ENCODE measurements around the gene TIAM2.
"Not testable (repeated sequence)": the region's sequence is repeated elsewhere in the genome, so short reads cannot be mapped to it uniquely, and the experiment has no call there.

The TIAM2 gene

DNA sequence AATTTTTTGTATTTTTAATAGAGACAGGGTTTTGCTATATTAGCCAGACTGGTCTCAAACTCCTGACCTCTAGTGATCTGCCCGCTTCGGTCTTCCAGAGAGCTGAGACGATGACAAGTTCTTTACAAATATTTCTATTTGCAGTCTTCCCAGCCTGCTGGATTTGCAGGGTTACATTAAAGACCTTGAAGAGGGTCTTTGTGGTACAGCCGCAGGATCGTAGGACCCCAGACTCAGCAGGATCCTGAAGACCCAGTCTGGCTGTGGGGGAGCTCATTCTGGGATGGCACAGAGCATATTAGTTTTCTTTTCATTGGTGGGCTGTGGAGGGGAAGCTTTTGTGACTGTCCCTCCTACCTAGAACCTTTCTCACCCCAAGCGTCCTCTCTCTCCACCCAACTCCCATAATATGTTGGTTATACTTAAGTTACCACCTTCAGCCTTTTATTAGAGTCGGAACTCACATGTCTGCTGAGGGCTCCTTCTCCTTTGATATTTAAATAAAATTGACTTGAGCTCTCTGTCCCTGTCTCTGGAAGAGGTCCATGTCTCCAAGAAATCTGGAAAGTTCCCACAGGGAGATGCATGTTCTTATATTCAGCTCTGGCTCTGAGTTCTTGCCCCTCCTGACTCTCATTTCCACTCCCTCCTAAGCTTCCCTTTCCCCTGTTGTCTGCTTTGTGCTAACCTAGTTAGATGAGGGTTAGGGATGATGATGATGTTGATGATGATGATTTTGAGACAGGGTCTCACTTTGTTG, 72.0 kb downstream of the TIAM2 start:
- no peak for DNase-seq

DNA sequence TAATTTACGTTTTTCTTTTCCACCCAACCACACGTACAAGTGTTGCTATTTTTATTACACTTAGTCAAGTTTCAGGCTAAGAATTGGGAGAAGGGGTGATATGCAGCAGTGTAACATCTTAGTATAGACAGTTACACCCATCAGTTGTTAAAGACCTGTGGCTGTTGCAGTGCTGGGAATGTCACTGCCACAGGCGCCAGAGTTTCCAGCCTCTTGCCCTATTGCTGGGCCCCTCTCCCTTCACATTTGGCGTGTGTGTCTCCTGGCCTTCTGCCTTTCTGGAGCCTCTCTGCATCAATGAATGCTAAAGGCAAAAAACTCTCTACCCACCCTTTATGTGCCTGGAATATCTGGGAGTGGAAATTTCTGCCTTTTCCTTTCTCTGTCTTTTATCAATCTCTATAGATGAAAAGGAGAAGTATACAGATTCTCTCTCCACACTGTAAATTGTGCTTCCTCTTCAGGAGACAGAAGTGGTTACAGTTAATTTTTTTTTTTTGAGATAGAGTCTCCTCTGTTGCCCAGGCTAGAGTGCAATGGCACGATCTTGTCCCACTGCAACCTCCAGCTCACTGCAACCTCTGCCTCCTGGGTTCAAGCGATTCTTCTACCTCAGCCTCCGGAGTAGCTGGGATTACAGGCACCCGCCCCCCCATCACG, 73.0 kb downstream of the TIAM2 start:
- DNase-seq = no peak

DNA sequence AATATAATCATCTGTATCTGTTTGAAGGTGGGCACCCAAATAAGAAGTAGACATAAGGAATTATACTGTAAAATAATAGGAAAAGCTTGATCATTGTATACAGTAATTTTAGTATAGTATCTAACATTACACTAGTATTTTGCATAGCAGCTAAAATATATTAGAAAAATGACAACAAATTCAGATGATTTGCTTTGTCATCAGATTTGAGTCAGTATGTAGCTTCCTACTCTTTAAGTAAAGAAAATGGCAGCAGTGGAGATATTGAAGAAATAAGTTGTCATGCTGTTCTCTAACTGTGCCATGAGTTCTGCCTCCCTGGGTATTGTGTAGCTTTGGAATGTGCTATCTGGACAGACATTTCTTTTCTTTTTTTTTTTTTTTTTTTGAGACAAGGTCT, 74.4 kb downstream of the TIAM2 start:
- DNase-seq = no peak

DNA sequence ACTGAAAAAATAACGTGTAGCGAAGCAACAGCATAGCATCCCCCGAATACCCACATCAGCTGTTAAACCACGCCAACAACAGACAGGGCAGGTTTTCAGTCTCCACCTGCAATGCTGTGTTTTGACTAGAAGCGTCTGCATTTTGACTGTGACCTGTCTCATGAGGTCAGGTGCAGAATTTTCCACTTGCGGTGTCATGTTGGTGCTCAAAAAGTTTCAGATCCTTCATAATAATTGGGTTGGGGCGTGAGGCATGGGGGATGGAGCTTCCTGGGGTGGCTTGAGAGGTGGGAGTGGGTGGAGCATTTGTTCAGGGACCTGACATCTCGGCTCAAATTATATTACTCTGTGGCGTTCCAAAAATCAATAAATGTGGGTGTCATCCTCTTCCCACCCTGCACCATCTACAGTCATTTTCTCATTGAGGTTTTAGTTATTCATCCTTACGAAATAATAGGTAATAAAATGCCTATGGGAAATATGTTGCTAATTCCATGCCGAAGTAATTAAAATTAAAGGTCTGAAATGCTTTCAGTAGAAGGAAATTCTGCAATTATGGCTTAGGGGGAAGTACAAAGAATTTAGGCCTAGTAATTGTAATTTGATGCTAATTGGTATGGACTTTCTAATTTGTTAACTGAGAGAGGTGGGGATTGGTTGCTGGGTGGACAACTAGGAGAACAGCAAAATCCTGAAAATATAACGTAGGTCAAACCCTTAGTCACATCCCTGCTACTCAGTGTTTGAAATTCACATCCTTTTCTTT, 81.0 kb downstream of the TIAM2 start:
- DNase-seq = no peak

DNA sequence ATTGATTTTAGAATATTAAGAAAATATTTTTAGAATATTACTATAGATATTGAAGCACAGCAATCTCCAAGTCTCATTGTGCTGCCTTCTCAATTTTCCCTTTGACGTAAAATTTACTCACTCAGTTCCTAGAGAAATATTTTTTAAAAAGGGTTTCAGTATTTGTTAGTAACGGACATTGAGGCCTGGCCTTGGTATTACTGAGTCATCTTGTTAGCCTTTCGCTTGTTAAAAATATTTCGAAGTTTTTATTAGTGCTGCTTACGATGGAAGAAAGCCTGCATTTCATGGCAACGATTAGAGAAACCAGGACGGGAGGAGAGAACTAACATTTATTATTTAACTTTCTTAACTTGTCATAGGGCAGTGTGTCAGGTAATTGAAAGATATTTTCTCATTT, 82.2 kb downstream of the TIAM2 start:
- DNase-seq = no peak

DNA sequence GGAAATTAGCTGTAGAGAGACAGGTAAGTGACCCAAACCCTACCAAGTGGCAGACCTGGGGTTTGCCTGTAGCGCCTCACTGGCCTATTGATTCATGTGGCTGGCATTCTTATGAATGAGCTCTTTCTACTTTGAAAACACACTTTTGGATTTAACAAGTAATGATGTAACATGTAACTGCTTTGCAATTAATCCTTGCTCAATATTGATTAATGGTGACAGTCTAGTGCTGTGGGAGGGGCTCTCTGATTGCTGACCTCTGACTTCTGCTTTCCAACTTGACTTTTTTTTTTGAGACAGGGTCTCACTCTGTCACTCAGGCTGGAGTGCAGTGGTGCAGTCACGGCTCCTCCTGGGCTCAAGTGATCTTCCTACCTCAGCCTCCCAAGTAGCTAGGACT, 82.7 kb downstream of the TIAM2 start:
- DNase-seq = peak; percentile 20

DNA sequence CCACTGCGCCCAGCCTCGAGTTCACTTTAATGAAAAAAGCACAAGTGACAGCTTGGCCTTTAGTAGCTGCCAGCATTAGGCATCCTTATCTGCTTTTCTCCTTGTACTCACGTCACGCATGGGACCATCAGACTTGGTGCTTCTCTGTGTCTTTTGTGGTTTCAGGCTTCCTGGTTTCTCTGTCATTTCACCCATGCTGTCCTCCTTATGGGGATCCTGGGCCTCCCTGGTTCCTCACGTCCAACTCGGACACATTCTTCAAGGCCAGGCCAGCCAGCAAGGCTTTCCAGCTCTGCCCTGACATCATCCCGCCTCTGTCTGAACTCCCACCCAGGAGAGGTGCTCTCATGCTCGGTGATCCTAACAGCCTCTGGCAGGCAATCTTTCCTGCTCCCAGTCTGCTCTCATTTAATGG, 83.2 kb downstream of the TIAM2 start:
- peak; percentile 38 for DNase-seq

DNA sequence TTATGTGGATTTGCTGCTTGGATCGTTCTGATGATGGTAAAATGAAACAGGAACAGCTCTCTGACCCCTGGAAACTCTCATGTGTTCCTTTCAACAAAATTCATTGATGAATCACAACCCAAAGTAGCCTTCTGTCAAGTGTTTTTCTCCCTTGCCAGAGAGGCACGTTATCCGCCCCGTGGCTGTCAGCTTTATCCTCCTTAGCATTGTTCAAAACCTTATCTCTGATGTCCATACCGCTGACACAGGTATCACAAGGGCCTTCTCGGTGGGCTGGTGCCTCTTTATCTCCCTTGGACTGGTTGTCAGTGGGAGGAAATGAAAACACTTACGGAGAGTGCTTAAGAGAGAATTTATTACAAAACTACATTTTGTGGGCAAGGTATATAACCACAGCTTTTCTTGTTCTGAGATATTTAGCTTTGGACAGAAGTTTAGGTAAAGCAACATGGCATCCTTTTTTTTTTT, 84.9 kb downstream of the TIAM2 start:
- no peak for DNase-seq

DNA sequence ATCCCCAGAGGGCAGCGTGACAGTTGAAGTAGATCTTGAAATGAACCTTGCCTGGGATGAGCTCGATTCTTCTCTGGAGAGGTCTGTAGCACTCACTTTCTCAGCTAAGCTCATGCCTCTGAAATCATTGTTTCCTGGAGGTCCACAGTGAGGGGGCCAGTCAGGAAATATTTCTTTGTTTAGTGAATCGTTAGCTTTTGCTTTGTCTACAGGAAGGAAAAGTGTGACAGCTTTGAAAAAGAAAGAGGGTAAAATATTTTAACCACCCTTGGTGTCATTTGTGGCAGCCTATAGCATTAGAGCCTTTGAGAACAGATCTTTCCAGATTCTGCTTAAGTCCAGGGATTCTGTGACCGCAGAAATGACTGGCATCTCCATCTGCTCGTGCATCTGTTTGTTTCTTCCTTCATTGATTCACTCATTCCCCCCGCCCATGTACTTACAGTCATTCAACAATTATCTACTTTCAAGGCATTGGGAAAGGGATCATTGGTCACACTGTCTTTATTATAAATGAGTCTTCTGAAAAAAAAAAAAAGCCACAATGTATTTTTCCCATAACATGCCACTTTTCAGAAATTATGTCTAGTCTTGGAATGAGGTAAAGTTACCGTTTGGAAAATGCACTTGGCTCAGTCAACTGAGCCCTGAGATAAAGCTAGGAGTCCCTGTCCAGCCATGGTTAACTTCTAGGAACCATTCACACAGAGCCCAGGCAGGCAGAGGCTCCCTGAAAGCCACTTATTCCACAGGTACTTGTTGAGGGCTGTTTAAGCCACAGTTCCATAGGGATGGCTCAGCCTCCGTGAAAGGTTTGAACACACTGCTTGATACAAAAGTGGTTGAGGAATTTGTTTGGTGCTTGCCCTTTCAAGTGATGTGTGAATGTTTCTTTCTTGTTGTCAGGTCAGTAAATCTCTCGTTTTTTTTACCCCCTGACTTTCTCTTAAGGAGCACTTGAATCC, 86.0 kb downstream of the TIAM2 start:
- DNase-seq = peak; percentile 78

DNA sequence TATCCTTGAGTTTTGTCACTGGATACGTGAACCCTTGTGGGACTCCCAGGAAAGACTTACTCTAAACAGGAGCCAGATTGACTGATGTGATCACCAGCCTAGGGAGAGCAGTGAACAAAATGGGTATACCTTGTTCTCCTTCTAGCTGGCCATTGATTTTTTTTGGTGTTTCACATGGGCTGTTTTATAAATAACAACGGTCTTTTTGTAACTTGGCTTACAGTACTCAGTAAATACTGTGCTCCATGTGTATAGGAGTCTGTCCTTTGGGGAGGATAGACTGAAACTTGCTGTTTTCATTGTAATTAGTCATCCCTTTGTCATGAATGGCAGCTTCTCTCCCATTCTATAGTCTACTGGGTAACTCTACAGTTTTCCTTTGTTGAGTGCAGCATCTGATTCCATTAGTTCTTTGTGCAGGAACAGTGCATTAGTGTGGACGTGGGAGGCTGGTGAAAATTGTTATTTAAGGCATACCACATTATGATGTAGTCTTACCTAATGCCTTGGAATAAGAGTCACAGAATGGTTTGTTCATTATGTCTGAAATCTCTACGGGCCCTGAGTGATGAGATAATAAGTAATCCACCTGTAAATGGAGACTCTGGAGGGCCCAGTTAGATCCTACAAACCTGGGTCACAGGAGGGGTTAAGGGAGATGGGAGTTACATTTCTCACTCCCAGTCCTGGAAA, 89.5 kb downstream of the TIAM2 start:
- no peak for DNase-seq

DNA sequence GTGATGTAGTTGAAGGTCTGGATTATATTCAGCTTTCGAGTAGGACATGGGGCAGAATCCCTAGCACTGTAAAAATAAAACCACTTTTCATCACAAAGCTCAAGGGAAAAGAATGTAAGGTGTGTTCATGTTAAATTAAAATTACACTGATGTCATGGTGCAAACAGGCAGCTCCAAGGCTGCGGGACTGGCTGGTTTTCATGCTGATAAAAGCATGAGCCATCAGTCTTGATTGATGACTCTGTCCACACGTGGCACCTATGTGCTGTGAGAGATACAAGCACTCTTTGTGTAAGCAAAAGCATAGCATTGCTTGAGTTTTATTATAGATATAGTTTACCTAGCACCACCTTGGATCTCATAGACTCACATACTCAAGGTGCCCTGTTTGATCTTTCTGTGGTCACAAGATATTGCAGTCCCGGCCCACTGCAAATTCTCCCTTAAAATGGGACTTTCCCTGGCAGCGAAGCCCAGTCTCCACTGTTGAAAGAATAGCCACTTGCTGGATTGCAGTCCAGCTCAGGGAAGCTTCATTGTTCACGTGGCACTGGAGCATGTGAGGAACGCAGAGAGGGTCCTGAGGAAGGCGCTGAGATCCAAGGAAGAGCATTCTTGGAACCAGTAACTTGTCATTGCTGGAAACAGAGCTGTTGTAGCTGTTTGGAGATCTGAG, 90.6 kb downstream of the TIAM2 start:
- no peak for DNase-seq

DNA sequence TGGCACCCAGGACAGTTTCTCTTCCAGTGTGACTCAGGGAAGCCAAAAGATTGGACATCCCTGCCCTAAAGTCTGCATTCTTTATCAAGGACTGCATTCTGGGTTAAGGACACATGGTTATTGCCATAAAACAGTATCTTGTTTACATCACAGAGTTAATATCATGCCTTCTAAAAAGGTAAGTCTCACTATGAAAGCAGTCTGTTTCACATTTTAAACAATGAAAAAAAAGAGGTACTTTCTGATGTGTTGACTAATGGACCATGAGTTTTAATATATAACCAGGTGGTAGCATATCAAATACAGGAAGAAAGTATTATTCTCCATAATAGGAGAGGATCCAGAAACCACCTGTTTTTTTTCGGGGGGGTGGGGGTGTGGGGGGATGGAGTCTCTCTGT, 93.7 kb downstream of the TIAM2 start:
- DNase-seq = no peak

DNA sequence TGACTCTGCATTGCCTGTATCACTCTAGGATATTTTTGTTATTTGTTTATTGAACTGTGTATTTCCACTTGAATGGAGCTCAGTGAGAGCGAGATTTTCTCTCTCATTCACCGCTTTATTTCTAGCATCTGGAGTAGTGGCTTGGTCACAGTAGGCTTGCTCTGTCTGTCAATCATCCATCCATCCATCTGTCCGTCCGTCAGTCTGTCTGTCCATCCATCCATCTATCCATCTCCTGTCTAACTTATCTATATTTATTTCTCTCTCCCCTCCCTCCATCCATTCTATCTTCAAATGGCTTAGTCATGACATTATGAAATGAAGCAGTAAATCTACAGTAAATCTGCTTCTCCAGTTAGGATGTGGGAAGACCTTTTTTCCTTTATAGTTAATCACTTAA, 94.6 kb downstream of the TIAM2 start:
- DNase-seq = no peak

DNA sequence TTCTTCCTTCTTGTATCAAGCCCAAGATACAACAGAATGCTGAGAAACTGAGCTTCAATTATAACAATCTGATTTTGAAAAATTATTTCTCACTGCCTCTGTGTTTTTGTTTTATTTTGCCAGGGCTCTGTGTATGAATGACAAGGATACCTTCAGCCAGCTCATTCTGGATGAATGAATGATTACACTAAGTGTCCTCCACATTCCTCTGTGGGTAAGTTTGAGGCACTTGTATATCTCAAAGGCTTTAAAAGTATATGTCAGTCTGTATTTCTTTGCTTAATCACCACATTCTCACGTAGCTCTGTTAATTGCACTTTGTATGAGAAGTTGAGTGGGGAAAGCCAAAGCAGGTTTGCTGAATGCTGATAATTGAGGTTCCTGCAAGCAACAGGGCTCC, 95.1 kb downstream of the TIAM2 start:
- DNase-seq = no peak

DNA sequence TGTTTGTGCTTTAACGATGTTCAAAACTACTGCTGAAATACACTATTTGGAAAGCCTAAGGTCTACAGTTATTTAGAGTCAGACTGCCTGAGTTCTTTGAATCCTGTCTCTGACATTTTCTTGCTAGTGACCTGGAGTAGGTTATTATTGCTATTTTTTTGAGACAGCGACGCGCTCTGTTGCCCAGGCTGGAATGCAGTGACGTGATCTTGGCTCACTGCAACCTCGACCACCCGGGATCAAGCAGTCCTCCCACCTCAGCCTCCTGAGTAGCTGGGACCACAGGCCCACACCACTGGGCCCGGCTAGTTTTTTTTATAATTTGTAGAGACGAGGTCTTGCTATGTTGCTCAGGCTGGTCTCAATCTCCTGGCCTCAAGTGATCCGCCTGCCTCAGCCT, 96.6 kb downstream of the TIAM2 start:
- no peak for DNase-seq

DNA sequence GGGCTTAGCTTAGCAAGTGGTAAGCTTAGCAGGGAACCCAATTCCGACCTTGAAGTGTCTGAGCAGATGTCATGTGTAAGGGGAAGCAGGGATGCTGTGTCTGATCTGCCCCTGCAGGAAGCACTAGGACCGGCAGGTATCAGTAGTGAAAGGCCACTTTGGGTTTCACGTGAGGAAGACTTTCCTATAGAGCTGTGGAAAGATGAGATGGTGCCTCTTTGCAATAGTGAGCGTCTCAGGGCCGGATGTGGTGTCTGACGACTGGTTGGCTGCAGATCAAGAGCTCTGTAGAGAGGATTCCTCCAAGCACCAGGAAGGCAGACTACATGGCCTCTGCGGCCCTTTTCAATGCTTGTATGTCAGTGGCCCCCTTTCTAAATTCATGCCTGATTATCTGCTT, 98.3 kb downstream of the TIAM2 start:
- DNase-seq = peak; percentile 25

DNA sequence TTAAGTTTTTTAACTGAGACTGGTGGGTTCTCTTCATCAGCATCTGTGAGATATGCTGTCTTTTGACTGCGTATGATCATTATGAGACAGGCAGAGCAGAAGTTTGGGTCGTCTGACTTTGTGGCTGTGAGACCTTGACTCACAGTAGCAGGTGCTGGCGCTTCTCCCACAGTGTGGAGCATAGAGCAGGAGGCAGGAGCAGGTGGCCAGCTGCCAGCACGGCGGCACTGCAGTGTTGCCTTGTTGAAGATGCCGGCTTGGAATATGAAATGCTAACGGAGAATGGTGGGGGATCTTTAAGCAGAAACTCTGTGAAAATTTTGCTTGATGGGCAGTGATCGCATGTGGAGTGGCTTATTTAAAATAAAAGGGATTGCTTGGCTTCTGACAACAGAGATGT, 105.0 kb downstream of the TIAM2 start:
- peak; percentile 52 for DNase-seq

DNA sequence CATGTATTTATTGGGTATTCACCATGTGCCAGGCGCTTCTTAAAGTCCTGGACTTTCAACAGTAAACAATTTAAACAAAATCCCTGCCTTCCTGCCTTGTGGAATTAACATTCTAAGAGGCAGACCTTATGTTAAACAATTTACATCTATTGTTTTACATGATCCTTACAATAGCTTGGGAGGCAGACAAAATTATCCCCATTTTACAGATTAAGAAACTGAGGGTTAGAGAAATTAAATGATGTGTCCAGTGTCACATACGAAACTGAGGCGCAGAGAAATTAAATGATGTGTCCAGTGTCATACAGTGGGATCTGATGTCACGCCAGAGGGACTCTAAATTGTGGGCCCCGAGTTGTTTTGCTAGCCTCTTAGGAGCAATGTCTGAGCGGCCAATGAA, 105.5 kb downstream of the TIAM2 start:
- no peak for DNase-seq

DNA sequence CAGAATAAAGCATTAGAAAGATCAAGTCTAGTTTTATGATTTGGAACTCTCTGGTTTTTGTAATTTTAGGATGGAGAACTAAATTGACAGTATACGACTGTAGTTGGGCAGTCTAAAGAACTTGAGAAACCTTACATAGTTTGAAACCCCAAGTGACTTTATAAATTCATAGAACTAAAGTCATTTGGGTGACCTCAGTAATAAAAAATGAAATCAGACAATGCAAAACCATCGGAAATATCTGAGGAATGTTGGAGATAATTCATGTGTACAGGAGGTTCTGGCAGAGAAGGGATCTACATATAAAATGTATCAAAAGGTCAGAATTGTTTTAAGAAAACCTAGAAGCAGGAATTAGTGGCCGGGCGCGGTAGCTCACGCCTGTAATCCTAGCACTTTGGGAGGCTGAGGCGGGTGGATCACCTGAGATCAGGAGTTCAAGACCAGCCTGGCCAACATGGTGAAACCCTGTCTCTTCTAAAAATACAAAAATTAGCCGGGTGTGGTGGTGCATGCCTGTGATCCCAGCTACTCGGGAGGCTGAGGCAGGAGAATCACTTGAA, 108.0 kb downstream of the TIAM2 start:
- DNase-seq = not testable (repeated sequence)

DNA sequence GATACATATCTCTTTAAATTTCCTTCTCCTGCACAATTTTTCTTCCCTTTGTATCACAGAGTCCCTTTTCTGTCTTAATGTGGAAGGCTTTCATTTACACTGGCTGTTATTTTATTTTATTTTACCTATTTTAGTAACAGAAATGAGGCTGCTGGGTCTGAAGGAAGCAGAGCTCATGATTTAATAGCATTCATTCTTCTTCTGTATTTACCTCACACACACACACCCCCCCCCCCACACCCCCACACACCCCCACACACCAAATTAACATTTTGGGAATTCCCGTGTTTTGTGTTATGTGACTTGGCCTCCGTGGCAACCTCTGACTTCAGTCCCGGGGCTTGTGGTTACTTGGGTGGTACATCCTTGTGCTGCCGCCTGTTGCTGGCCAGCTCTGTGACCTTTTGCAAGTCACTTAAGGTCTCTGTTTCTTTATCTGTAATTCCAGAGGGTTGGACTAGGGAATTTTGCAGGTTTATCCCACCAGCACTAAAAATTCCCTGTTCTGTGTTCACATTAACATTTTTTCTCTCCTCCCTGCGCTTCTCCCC, 108.8 kb downstream of the TIAM2 start:
- no peak for DNase-seq
